ENCODE data around the gene GZF1. TPM values are rescaled to one million over a fixed set of nuclear protein-coding genes. Genes with fewer than 3 reads are reported as not detected.

GZF1 gene
- total RNA-seq, 1 experiment from 2014 or later = 17.0 TPM

GRCh38 chr20:23343590-23343989 lies 18.4 kb upstream of the GZF1 start:
- H3T11ph ChIP-seq (ENCODE audit: low read length) = no peak overlapping the region
- H4K91ac ChIP-seq (ENCODE audit: insufficient read length, low read depth, low read length) = no peak overlapping the region
- H2BK15ac ChIP-seq (ENCODE audit: low read depth, low read length) = no peak overlapping the region
- no peaks in the 10 kb centered on the region for H3K79me1 ChIP-seq (ENCODE audit: insufficient read depth, low read depth, low read length, poor library complexity, severe bottlenecking)
- H2BK12ac ChIP-seq (ENCODE audit: insufficient read length, low read depth, low read length) = no peak overlapping the region
- no peak overlapping the region for H4K5ac ChIP-seq (ENCODE audit: insufficient read length, low read depth, low read length)
- H3K4ac ChIP-seq (ENCODE audit: low read depth, low read length) = no peak overlapping the region
- peaks cover 4% of the 10 kb centered on the region; the same call in 1 of the 2 replicates for H3K27me3 Mint-ChIP-seq (ENCODE audit: low read depth)
- H3K56ac ChIP-seq (ENCODE audit: insufficient read length, low read depth, low read length) = no peak overlapping the region
- H3K9me3 Mint-ChIP-seq = peaks cover 2 to 4% of the 10 kb centered on the region in 2 experiments; a peak in 2 of 5 replicates
- no peak overlapping the region for H3K27ac Mint-ChIP-seq
- no peaks in the 10 kb centered on the region for H3K9me3 ChIP-seq (ENCODE audit: control insufficient read depth, low read depth, low read length)
- H3K36me3 Mint-ChIP-seq (ENCODE audit: insufficient read depth in 1 of 3, low read depth in 3 of 3) = no peaks in the 10 kb centered on the region
- H3K4me3 Mint-ChIP-seq = no peak overlapping the region
- WGBS (ENCODE audit: extremely low coverage, insufficient read length, low lambda C conversion rate) = no CpG with 5 or more reads among the region's 1 CpG
- H2AK5ac ChIP-seq (ENCODE audit: insufficient read length, low read length) = no peak overlapping the region
- H3K79me2 ChIP-seq (ENCODE audit: insufficient read depth, low read length) = no peaks in the 10 kb centered on the region
- no peaks in the 10 kb centered on the region for H3K23me2 ChIP-seq (ENCODE audit: insufficient read length, low read depth, low read length, poor library complexity, severe bottlenecking)
- H3K18ac ChIP-seq (ENCODE audit: insufficient read length, low read depth, low read length) = no peak overlapping the region
- peaks cover 8 to 11% of the 10 kb centered on the region in 2 experiments for H3K4me1 Mint-ChIP-seq
- H3K27ac ChIP-seq (ENCODE audit: insufficient read length, low read depth, low read length) = no peak overlapping the region
- H3K4me1 ChIP-seq (ENCODE audit: insufficient read depth, low read length) = no peaks in the 10 kb centered on the region; the same call in 1 of the 2 replicates
- H3K14ac ChIP-seq (ENCODE audit: insufficient read depth, low read length) = no peak overlapping the region
- H3K4me2 ChIP-seq (ENCODE audit: insufficient read depth, insufficient read length, low read length) = no peak overlapping the region
- DNase-seq = no peak
- no peaks in the 10 kb centered on the region for H4K20me1 ChIP-seq (ENCODE audit: control insufficient read depth, insufficient read depth, insufficient read length)
- H2BK5ac ChIP-seq (ENCODE audit: insufficient read length, low read length) = no peak overlapping the region
- no peak overlapping the region for H2BK20ac ChIP-seq (ENCODE audit: low read depth, low read length, poor library complexity, severe bottlenecking)
- no peak overlapping the region for H3K9ac ChIP-seq (ENCODE audit: extremely low read depth, insufficient read length, low read length)
- no peak overlapping the region for H3K23ac ChIP-seq (ENCODE audit: insufficient read length, low read depth, low read length)
- H3K27me3 ChIP-seq (ENCODE audit: insufficient read depth, low read length) = no peaks in the 10 kb centered on the region
- no peak overlapping the region for H2AFZ ChIP-seq (ENCODE audit: low read length)
- TF ChIP-seq, protein P1, sequence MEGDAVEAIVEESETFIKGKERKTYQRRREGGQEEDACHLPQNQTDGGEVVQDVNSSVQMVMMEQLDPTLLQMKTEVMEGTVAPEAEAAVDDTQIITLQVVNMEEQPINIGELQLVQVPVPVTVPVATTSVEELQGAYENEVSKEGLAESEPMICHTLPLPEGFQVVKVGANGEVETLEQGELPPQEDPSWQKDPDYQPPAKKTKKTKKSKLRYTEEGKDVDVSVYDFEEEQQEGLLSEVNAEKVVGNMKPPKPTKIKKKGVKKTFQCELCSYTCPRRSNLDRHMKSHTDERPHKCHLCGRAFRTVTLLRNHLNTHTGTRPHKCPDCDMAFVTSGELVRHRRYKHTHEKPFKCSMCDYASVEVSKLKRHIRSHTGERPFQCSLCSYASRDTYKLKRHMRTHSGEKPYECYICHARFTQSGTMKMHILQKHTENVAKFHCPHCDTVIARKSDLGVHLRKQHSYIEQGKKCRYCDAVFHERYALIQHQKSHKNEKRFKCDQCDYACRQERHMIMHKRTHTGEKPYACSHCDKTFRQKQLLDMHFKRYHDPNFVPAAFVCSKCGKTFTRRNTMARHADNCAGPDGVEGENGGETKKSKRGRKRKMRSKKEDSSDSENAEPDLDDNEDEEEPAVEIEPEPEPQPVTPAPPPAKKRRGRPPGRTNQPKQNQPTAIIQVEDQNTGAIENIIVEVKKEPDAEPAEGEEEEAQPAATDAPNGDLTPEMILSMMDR (conservative IDR thresholded peaks at IDR 0.05) = no peak
- no peak overlapping the region for H2BK120ac ChIP-seq (ENCODE audit: low read depth, low read length, poor library complexity, severe bottlenecking)
- H4K8ac ChIP-seq (replicated peaks; ENCODE audit: insufficient read length, low read depth, low read length) = no peak overlapping the region
